Measurements from ENCODE around the gene B3GNT9. TPM values are rescaled to one million over a fixed set of nuclear protein-coding genes. Genes with fewer than 3 reads are reported as not detected.

B3GNT9 gene
- total RNA-seq, 1 experiment from 2014 or later, result 82.1 TPM

- no peak for DNase-seq (ENCODE audit: low read depth)
Observed at GRCh38 chr16:67185651-67186134, 34.9 kb upstream of the B3GNT9 start.

- peak; percentile 92 for DNase-seq (ENCODE audit: low read depth)
Observed at GRCh38 chr16:67184995-67185650, 34.3 kb upstream of the B3GNT9 start.

GRCh38 chr16:67184453-67184994, 33.7 kb upstream of the B3GNT9 start:
- DNase-seq (ENCODE audit: low read depth), result no peak

GRCh38 chr16:67183627-67184452, 33.0 kb upstream of the B3GNT9 start, which contains the start of gene MATCAP1:
TSS of gene MATCAP1 (minus strand) at chr16:67183963. CDS start at chr16:67180610, 3,353 bp downstream.
- DNase-seq (ENCODE audit: low read depth), result peak; percentile 98

GRCh38 chr16:67183284-67183626, 32.5 kb upstream of the B3GNT9 start:
- no peak for DNase-seq (ENCODE audit: low read depth)

- DNase-seq (ENCODE audit: low read depth), result no peak
Observed at GRCh38 chr16:67182288-67182687, 31.5 kb upstream of the B3GNT9 start.

- peak; percentile 89 for DNase-seq (ENCODE audit: low read depth)
Observed at GRCh38 chr16:67181346-67181745, 30.5 kb upstream of the B3GNT9 start.

- no peak for DNase-seq (ENCODE audit: low read depth)
Observed at GRCh38 chr16:67180166-67180565, 29.4 kb upstream of the B3GNT9 start.

- no peak for DNase-seq (ENCODE audit: low read depth)
Observed at GRCh38 chr16:67179421-67180080, 28.8 kb upstream of the B3GNT9 start.

- DNase-seq (ENCODE audit: low read depth), result no peak
Observed at GRCh38 chr16:67177743-67178699, 27.2 kb upstream of the B3GNT9 start.

- DNase-seq (ENCODE audit: low read depth), result no peak
Observed at GRCh38 chr16:67176662-67177061, 25.9 kb upstream of the B3GNT9 start.

GRCh38 chr16:67174706-67175231, 24.0 kb upstream of the B3GNT9 start:
- DNase-seq (ENCODE audit: low read depth), result no peak

GRCh38 chr16:67173808-67174705, 23.3 kb upstream of the B3GNT9 start:
- DNase-seq (ENCODE audit: low read depth), result peak; percentile 91

GRCh38 chr16:67173323-67173722, 22.5 kb upstream of the B3GNT9 start:
- no peak for DNase-seq (ENCODE audit: low read depth)

- DNase-seq (ENCODE audit: low read depth), result no peak
Observed at GRCh38 chr16:67170949-67171649, 20.3 kb upstream of the B3GNT9 start.

- DNase-seq (ENCODE audit: low read depth), result peak; percentile 77
Observed at GRCh38 chr16:67170168-67170948, 19.6 kb upstream of the B3GNT9 start, which contains the start of gene NOL3. TSS of gene NOL3 (plus strand) at chr16:67170538.

- DNase-seq (ENCODE audit: low read depth), result no peak
Observed at GRCh38 chr16:67169642-67170167, 18.9 kb upstream of the B3GNT9 start.

- no peak for DNase-seq (ENCODE audit: low read depth)
Observed at GRCh38 chr16:67169011-67169451, 18.2 kb upstream of the B3GNT9 start.
